ENCODE data around the gene AJM1. TPM values are rescaled to one million over a fixed set of nuclear protein-coding genes. Genes with fewer than 3 reads are reported as not detected.

The AJM1 gene
- total and polyA plus RNA-seq, 2 of the 8 experiments (the other 6 are each of a cell fraction or from before 2014, with no cell fraction given), result 0.12 to 0.97 TPM

DNA sequence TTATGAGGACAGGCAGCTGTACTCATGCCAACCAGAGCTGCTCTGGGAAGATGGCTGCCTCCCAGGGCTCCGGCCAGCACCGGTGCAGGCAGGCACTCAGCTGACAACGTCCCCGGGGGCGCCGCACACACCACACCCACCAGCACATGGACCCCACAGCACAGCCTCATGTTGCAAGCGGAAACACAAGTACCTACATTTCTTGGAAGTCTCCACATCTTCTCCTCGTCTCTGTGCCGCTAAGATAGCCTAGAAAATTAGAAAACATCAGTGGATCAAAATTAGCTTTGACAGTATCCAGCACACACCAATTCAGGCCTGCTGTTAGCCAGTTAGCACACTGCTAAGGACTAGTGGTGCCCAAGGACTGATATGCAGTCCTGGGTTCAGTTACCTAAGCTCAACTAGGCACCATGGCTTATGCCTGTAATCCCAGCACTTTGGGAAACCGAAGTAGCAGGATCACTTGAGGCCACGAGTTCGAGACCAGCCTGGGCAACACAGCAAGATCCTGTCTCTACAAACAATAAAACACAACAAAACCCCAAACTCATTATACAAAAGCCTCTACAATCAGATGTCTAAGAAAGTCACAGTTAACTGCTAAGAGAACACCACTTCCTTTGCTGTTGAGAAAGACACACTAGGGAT lies 21.5 kb downstream of the AJM1 start (continued):
- no peak for TF ChIP-seq SP4 (IDR thresholded peaks at IDR 0.05; ENCODE audit: low read length)
- no peak for TF ChIP-seq SIX5 (IDR thresholded peaks at IDR 0.05; ENCODE audit: low read depth, low read length)
- no peak for TF ChIP-seq CTBP2 (IDR thresholded peaks at IDR 0.05; ENCODE audit: borderline replicate concordance, insufficient read depth, insufficient read length, low read length)
- no peak for TF ChIP-seq KDM5A (IDR thresholded peaks at IDR 0.05; ENCODE audit: low read length)
- TF ChIP-seq TEAD4 (IDR thresholded peaks at IDR 0.05; ENCODE audit: low read depth, low read length), result no peak
- no peak for TF ChIP-seq GABPA (IDR thresholded peaks at IDR 0.05; ENCODE audit: borderline replicate concordance, insufficient read depth, low read length)
- no peak for TF ChIP-seq RNF2 (IDR thresholded peaks at IDR 0.05; ENCODE audit: borderline replicate concordance, low read depth, low read length, missing control alignments, poor library complexity, severe bottlenecking)
- no peak for TF ChIP-seq SIN3A (conservative IDR thresholded peaks at IDR 0.05 in 1 of 2, IDR thresholded peaks at IDR 0.05 in 1 of 2; ENCODE audit: low read depth in 1 of 2, low read length in 2 of 2)
- no peak for TF ChIP-seq ZNF274 (IDR thresholded peaks at IDR 0.05; ENCODE audit: borderline replicate concordance, extremely low read depth, low read length)
- TF ChIP-seq, protein P1, sequence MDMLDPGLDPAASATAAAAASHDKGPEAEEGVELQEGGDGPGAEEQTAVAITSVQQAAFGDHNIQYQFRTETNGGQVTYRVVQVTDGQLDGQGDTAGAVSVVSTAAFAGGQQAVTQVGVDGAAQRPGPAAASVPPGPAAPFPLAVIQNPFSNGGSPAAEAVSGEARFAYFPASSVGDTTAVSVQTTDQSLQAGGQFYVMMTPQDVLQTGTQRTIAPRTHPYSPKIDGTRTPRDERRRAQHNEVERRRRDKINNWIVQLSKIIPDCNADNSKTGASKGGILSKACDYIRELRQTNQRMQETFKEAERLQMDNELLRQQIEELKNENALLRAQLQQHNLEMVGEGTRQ (IDR thresholded peaks at IDR 0.05; ENCODE audit: low read length), result no peak

Measured in H1 (cell line).